Adipocyte (in vitro differentiated cells): ENCODE results near the gene COL26A1.
"Not testable (repeated sequence)": the region's sequence is repeated elsewhere in the genome, so short reads cannot be mapped to it uniquely, and the experiment has no call there.

Experiments
- DNase-seq: peaks from one replicate; pipeline ENCODE4 v3.0.0-alpha.2; 2015; ENCODE audit warnings: low read depth
- H3K27me3 ChIP-seq: replicated peaks from 2 replicates; pipeline ENCODE4 v1.7.0; 2013; ENCODE audit warnings: mild to moderate bottlenecking, low read length, moderate library complexity; ENCODE audit not compliant: control insufficient read depth, insufficient read depth
- H3K36me3 ChIP-seq: 2 replicates; pipeline ENCODE4 v1.7.0; 2013; ENCODE audit warnings: low read length, mild to moderate bottlenecking, moderate library complexity; ENCODE audit not compliant: control insufficient read depth, insufficient read depth, severe bottlenecking
- H3K4me1 ChIP-seq: 2 replicates; pipeline ENCODE4 v1.7.0; 2013; ENCODE audit warnings: mild to moderate bottlenecking, low read length, moderate library complexity; ENCODE audit not compliant: control insufficient read depth, insufficient read depth
- H3K4me3 ChIP-seq: 2 replicates; pipeline ENCODE4 v1.7.0; 2013; ENCODE audit warnings: mild to moderate bottlenecking, low read length, moderate library complexity
- H3K9ac ChIP-seq: 2 replicates; pipeline ENCODE4 v1.7.0; 2013; ENCODE audit warnings: mild to moderate bottlenecking, low read length, moderate library complexity
- H3K9me3 ChIP-seq: 2 replicates; pipeline ENCODE4 v1.7.0; 2013; ENCODE audit warnings: mild to moderate bottlenecking, low read length, moderate library complexity; ENCODE audit not compliant: control insufficient read depth

Gene COL26A1

DNA sequence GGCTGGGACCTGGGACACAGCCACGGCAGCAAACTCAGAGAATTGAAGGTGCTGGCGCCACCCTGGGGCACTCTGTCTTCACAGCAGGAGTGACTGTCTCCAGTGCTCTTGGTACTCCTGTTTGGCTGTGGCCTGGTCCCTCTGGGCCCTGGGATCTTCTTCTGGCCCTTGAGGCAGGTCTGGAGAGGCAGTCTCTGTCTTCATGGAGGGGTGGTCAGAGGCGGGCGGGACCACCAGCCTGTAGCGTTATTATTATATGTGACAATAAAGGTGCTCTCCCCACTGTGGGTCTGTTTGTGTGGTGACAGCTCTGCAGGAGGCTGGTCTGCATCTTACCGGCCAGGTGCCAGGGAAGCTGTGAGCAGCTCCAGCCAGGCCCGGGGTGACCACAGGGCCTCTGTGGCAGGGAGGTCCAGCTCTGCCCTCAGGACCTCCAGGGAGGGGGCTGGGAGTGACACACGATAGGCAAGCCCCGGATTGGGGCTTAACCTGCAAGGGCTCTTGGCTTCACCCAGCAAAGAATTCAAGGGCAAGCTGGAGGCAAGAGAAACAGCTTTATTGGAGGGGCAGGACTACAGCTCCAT lies 196.2 kb downstream of the COL26A1 start:
- Histone ChIP-seq H3K9me3 (no peaks in the 10 kb centered on the region), H3K27me3 (peaks cover 58% of the 10 kb centered on the region), H3K36me3 (no peaks in the 10 kb centered on the region), H3K4me3 (no peak overlapping the region), H3K9ac (no peak overlapping the region), H3K4me1 (no peaks in the 10 kb centered on the region)
- DNase-seq: no peak

DNA sequence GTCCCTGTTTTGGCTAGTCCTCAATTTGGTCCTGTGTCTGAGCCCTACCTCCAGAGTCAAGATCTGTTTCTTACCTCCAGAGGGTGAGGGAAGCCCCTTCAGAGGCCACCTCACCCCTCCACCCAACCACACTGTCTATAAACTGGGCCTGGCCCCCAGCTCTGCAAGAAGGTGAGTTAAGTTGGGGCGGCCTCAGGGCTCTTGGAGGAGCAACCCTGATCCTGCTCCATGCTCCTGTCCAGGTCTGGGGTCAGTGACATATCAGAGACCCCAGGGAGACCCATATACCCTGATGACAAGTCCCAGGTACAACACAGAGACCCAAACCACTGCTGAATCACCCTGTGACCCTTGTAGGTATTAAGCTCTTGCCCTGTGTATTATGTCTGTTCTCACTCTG lies 196.9 kb downstream of the COL26A1 start:
- no peak for DNase-seq
- no peaks in the 10 kb centered on the region for H3K36me3 ChIP-seq

DNA sequence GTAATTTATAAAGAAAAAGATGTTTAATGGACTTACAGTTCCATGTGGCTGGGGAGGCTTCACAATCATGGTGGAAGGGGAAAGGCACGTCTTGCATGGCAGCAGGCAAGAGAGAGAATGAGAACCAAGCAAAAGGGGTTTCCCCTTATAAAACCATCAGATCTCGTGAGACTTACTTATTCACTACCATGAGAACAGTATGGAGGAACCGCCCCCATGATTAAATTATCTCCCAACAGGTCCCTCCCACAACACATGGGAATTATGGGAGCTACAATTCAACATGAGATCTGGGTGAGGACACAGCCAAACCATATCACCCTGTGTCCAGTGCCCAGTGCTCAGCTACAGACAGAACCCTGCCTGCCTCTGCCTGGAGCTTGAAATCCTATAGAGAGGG lies 197.3 kb downstream of the COL26A1 start:
- H3K27me3 ChIP-seq: peaks cover 59% of the 10 kb centered on the region
- not testable (repeated sequence) for DNase-seq, H3K4me1 ChIP-seq, H3K9me3 ChIP-seq, H3K4me3 ChIP-seq, H3K36me3 ChIP-seq, H3K9ac ChIP-seq

More for the DNA sequence above, 196.9 kb downstream of the COL26A1 start:
- Histone ChIP-seq H3K9me3 (no peaks in the 10 kb centered on the region), H3K9ac (no peak overlapping the region), H3K4me1 (no peaks in the 10 kb centered on the region), H3K27me3 (peaks cover 64% of the 10 kb centered on the region), H3K4me3 (no peak overlapping the region)

DNA sequence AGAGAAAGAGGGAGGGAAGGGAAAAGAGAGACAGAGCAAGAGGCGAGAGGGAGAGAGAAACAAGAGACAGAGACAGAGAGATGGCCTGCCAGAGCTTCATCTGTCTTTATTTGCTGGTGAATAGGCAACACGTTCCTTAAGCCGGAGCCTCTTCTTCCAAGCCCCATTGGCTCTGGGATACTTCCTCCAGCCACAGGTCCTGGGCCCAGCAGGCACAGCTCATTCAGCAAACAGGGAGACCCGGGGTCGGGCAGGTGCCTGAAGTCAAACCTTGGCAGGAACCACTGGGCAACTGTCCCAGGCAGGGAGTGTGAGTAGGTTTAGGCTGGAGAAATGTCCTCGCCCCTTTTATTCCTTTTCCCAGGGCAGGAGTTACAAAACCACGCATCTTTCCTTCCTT lies 198.2 kb downstream of the COL26A1 start:
- H3K9ac ChIP-seq: no peak overlapping the region
- H3K9me3 ChIP-seq: no peaks in the 10 kb centered on the region
- H3K4me3 ChIP-seq: no peak overlapping the region
- no peaks in the 10 kb centered on the region for H3K36me3 ChIP-seq
- DNase-seq: no peak
- H3K4me1 ChIP-seq: no peaks in the 10 kb centered on the region
- H3K27me3 ChIP-seq: peaks cover 57% of the 10 kb centered on the region

DNA sequence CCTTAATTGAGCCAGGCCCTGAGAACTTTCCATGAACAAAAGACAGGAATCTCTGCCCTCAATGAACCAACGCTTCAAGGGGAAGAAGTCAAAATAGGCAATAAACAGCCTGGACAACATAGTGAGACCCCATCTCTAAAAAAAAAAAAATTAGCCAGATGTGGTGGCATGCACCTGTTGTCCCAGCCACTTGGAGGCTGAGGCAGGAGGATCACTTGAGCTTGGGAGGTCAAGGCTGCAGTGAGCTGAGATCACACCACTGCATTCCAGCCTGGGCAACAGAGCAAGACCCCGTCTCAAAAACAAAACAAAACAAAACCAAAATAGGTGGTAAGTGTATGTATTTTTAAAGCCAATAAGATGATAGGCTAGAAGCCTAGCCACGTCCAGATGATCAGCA lies 198.6 kb downstream of the COL26A1 start:
- H3K36me3 ChIP-seq, H3K4me1 ChIP-seq, H3K4me3 ChIP-seq, H3K9me3 ChIP-seq, DNase-seq, H3K9ac ChIP-seq: not testable (repeated sequence)
- H3K27me3 ChIP-seq: peaks cover 60% of the 10 kb centered on the region

DNA sequence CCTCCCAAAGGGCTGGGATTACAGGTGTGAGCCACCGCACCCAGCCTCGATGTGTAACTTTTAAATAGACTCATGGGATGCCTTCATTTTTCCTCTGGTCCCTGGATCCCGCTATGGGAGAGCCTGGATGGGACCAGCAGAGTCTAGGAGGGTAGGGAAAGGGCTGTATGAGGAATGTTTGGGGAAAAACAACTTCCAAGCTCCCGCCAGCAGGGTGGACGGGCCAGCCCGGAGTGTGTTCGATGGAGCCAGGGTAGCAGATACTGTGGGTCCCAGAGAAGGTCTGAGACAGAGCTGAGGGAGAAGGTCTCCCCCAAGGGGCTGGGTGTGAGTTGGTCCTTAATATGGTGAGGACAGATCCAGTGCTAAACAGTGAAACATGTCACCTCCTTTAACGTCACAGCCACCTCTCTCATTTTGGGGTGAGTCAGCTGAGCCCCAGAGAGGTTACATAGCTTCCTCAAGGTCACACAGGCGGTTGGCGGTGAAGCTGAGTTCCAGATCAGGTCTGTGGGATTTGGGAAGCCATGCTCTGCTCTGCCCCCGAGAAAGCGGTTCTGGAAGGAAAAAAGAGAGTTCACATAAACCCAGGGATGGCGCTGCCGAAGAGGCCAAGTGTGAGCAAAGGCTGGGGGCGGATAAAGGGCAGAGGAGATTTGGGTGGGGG lies 200.0 kb downstream of the COL26A1 start:
- peaks cover 54% of the 10 kb centered on the region for H3K27me3 ChIP-seq
- no peaks in the 10 kb centered on the region for H3K4me1 ChIP-seq
- no peak overlapping the region for H3K9ac ChIP-seq
- no peaks in the 10 kb centered on the region for H3K36me3 ChIP-seq
- no peak overlapping the region for H3K4me3 ChIP-seq
- no peaks in the 10 kb centered on the region for H3K9me3 ChIP-seq
- no peak for DNase-seq

DNA sequence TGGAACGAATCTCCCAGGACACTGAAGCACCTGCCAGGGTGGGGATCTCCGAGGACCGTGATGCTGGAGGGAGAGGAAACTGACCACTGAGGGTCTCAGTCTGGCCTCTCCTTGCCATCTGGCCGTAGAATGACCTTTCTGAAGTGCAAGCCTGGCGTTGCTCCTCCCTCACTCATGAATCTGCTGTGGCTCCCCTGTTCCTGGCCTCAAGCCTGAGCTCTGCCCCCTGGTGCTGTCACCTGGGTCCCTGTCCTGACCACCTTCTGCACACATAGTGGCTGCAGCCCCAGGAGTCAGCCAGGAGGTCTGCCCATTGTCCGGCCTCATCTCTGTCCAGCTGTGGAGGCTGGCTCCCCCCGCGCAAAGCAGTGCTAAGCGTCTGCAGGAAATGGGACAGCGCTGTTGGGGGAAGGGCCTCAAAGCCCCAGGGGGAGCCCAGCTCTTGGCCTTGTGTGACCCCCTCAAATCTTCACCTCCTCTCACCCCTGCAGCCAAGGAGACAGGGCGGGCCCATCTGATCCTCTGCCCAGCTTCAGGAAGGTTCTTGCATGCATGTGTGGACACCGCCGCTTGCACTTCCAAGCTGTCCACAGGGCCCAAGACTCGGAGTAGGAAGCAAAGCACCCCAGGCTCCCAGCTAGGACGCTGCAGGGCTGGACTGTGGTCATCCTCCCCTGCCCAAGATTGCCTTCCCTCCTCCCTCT lies 200.7 kb downstream of the COL26A1 start:
- Histone ChIP-seq H3K27me3 (peaks cover 47% of the 10 kb centered on the region), H3K9ac (no peak overlapping the region), H3K9me3 (no peaks in the 10 kb centered on the region), H3K4me3 (no peak overlapping the region), H3K36me3 (no peaks in the 10 kb centered on the region), H3K4me1 (no peaks in the 10 kb centered on the region)
- DNase-seq: no peak

DNA sequence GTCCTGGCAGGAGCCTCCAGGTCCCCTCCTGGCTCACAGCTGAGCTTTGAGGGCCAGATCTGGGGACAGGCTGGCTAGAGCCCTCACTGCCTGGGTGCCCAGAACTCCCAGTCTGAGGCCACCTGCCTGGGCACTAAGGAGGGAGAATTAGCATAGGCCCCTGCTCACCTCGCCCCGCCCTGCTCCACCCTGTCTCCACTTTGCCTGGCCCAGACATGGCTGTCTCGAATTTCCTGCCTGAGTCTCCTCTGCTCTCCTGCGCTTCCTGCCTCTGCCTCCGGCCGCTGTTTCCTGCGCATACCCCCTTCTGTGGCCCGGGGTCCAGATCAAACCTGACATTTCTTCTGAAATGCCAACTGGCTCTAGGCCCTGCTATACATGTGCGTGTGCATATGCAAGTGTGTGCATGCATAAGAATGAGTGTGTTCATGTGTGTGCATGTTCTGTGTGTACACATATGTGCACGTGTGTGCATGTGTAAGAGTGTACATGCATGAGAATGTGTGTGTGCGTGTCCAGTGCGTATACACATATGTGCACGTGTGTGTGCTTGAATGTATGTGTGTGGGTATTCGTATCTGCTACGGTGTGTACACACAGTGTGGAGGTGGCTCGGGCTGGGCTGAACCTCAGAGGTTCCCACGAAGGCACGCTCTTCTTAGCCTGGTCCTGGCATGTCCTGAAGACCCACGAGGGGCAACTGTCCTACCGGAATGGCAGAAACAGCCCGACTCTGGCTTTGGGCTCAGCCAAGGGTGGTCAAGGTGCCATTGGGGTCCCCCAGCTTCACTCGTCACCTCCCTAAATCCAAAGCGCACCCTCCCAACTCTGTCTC lies 201.5 kb downstream of the COL26A1 start:
- Histone ChIP-seq H3K9ac (no peak overlapping the region), H3K36me3 (no peaks in the 10 kb centered on the region), H3K9me3 (no peaks in the 10 kb centered on the region), H3K4me1 (no peaks in the 10 kb centered on the region), H3K4me3 (no peak overlapping the region), H3K27me3 (peaks cover 42% of the 10 kb centered on the region)
- no peak for DNase-seq

DNA sequence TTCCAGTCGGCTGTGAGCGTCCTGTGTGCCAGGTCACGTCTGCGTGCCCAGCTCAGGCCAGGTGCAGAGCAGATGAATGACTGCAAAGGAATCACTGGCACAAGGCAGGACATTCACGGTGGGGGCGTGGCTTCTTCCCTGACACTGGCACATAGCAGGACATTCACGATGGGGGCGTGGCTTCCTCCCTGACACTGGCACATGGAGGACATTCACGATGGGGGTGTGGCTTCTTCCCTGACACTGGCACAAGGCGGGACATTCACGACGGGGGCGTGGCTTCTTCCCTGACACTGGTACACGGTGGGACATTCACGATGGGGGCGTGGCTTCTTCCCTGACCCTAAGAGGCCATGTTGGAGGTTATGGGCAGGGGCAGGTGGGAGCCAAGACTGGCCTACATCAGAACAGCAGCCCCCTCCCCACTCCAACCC lies 202.1 kb downstream of the COL26A1 start:
- no peaks in the 10 kb centered on the region for H3K36me3 ChIP-seq
- H3K9me3 ChIP-seq: peaks cover 4% of the 10 kb centered on the region
- no peaks in the 10 kb centered on the region for H3K4me1 ChIP-seq
- no peak for DNase-seq
- peaks cover 42% of the 10 kb centered on the region for H3K27me3 ChIP-seq
- no peak overlapping the region for H3K4me3 ChIP-seq
- H3K9ac ChIP-seq: no peak overlapping the region

DNA sequence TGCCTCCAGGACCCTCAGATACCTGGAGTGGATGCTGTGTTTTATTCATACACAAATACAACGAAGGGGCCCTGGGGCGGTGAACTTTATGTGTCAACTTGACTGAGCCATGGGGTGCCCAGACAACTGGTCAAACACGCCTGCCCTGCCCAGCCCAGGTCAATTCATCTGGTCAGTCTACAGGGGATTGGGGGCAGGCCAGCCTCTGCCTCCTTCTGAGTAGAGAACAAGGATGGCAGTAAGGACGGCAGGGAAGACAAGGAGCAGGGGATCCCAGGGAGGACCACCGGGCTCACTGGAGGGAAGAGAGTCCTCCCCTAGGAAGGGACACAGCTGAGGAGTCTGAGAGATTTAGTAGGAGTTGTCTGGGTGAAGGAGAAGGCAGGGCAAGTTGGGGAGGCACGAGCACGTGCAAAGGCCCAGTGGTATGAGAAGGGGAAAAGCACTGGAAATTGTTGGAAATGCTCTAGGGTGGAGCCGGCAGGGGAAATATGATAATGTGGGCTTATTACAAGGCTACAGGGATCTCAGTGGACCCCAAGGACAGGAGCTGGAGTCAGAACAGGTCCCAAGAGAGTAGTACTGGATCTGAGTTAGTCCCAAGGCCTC lies 203.0 kb downstream of the COL26A1 start:
- H3K9ac ChIP-seq: no peak overlapping the region
- no peak overlapping the region for H3K4me3 ChIP-seq
- peaks cover 35% of the 10 kb centered on the region for H3K27me3 ChIP-seq
- H3K36me3 ChIP-seq: no peaks in the 10 kb centered on the region
- peaks cover 9% of the 10 kb centered on the region for H3K9me3 ChIP-seq
- DNase-seq: no peak
- no peaks in the 10 kb centered on the region for H3K4me1 ChIP-seq

DNA sequence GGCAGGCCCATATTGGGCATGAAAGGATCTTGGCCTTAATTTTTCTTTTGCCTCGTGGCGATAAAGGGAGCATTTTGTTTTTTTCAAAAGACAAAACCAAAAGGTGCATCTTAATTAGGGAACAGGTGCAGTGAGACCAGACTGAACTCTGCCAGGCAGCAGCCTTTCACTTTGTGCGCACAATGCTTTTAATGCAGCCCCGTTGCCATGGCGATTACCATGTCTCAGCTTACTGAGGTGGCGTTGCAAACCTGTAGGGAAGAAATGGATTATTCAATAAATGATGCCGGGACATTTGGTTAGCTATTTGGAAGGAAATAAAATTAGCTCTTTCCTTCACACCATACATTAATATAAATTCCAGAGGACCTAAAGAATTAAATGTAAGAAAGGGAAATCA lies 204.6 kb downstream of the COL26A1 start:
- Histone ChIP-seq H3K9me3 (peaks cover 24% of the 10 kb centered on the region), H3K9ac (no peak overlapping the region), H3K36me3 (no peaks in the 10 kb centered on the region), H3K27me3 (peaks cover 25% of the 10 kb centered on the region), H3K4me1 (no peaks in the 10 kb centered on the region), H3K4me3 (no peak overlapping the region)
- no peak for DNase-seq
